ENCODE results near the gene WNT9B. TPM values are rescaled to one million over a fixed set of nuclear protein-coding genes. Genes with fewer than 3 reads are reported as not detected.

Gene WNT9B
- total and polyA plus RNA-seq, 2 experiments from 2014 or later, result 0.17 TPM; not detected in 1

DNA sequence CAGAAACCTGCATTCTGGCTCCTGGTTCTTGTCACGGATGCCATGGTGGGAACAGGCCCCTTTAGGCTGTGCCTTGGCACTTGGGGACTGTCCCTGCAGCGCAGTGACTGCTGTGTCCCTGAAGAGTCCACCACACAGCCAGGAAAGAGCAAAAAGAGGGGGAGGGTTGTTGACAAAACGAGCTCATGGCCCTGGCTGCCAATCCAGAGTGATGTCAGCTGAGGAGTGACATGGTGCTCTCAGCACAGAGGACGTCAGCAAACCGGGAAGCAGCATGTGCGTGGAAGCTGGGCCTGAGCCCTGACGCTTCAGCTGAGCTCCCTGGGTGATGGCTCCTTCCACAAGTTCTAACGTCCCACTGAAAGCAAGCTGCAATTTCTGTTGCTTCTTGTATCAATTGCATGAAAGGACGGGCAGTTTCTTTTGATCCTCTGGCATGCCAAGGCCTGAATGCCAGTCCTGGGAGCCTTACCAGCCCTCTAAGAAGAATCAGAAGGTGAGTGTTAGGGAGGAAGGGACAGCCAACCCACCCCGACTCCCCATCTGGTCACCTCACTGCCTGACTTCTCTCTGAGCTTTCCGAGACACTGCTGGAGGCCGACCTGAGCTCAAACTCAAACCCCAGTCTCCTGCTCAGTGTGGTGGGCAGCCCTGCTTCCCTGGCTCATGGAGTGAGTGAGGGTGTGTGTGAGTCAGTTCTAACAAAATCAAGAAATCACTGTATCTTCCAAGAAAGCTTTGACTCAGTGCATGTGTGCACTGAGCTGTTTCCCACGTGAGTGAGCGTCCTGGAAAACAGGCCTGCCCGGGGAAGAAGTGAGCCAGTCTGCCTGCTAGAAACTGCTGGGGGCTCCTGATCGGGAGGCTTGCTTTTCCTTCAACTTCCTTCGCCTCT is 18.2 kb upstream of the WNT9B start (continued):
- TF ChIP-seq, protein P1, sequence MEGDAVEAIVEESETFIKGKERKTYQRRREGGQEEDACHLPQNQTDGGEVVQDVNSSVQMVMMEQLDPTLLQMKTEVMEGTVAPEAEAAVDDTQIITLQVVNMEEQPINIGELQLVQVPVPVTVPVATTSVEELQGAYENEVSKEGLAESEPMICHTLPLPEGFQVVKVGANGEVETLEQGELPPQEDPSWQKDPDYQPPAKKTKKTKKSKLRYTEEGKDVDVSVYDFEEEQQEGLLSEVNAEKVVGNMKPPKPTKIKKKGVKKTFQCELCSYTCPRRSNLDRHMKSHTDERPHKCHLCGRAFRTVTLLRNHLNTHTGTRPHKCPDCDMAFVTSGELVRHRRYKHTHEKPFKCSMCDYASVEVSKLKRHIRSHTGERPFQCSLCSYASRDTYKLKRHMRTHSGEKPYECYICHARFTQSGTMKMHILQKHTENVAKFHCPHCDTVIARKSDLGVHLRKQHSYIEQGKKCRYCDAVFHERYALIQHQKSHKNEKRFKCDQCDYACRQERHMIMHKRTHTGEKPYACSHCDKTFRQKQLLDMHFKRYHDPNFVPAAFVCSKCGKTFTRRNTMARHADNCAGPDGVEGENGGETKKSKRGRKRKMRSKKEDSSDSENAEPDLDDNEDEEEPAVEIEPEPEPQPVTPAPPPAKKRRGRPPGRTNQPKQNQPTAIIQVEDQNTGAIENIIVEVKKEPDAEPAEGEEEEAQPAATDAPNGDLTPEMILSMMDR (conservative IDR thresholded peaks at IDR 0.05; ENCODE audit: low read depth in 2 of 2), result no peak
- TF ChIP-seq, protein P2, sequence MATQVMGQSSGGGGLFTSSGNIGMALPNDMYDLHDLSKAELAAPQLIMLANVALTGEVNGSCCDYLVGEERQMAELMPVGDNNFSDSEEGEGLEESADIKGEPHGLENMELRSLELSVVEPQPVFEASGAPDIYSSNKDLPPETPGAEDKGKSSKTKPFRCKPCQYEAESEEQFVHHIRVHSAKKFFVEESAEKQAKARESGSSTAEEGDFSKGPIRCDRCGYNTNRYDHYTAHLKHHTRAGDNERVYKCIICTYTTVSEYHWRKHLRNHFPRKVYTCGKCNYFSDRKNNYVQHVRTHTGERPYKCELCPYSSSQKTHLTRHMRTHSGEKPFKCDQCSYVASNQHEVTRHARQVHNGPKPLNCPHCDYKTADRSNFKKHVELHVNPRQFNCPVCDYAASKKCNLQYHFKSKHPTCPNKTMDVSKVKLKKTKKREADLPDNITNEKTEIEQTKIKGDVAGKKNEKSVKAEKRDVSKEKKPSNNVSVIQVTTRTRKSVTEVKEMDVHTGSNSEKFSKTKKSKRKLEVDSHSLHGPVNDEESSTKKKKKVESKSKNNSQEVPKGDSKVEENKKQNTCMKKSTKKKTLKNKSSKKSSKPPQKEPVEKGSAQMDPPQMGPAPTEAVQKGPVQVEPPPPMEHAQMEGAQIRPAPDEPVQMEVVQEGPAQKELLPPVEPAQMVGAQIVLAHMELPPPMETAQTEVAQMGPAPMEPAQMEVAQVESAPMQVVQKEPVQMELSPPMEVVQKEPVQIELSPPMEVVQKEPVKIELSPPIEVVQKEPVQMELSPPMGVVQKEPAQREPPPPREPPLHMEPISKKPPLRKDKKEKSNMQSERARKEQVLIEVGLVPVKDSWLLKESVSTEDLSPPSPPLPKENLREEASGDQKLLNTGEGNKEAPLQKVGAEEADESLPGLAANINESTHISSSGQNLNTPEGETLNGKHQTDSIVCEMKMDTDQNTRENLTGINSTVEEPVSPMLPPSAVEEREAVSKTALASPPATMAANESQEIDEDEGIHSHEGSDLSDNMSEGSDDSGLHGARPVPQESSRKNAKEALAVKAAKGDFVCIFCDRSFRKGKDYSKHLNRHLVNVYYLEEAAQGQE (IDR thresholded peaks at IDR 0.05; ENCODE audit: unreplicated experiment), result no peak
- TF ChIP-seq STAT1 (IDR thresholded peaks at IDR 0.05; ENCODE audit: unreplicated experiment) (no peak), ZNF331 (CRISPR knock-in tag; IDR thresholded peaks at IDR 0.05; ENCODE audit: low read depth) (no peak)

DNA sequence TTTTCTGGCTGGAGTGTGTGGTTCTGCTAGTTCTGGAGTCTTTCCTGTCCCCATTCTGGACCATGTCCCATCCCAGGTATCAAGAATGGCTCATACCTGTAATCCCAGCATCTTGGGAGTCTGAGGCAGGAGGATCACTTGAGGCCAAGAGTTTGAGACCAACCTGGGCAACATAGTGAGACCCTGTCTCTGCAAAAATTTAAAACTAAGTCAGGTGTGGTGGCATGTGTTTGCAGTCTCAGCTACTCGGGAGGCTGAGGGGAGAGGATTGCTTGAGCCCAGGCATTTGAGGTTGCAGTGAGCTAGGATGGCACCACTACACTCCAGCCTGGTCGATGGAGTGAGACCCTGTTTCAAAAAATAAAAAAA is 17.6 kb upstream of the WNT9B start:
- no peaks in the 10 kb centered on the region for H3K36me3 Mint-ChIP-seq (ENCODE audit: low read depth)
- Histone ChIP-seq H3K4me2 (no peak overlapping the region), H3F3A (replicated peaks; ENCODE audit: low read depth) (no peaks in the 10 kb centered on the region), H3K9me2 (ENCODE audit: insufficient read depth) (no peaks in the 10 kb centered on the region), H3K4me1 (ENCODE audit: insufficient read depth) (peaks cover 7% of the 10 kb centered on the region; the same call in 1 of the 2 replicates), H3K36me3 (ENCODE audit: insufficient read depth) (no peaks in the 10 kb centered on the region), H3K79me2 (replicated peaks; ENCODE audit: insufficient read depth) (no peaks in the 10 kb centered on the region), H3K27ac (ENCODE audit: low read depth) (no peak overlapping the region), H4K20me1 (replicated peaks; ENCODE audit: insufficient read depth) (no peaks in the 10 kb centered on the region), H2AFZ (no peak overlapping the region), H3K4me3 (no peak overlapping the region), H3K27me3 (ENCODE audit: insufficient read depth) (no peaks in the 10 kb centered on the region)
- no peak overlapping the region for H3K4me3 Mint-ChIP-seq
- no peaks in the 10 kb centered on the region; the same call in 2 of the 3 replicates for H3K9me3 Mint-ChIP-seq
- no peak for DNase-seq (ENCODE audit: low spot score)
- ATAC-seq, result no peak
- H3K27ac Mint-ChIP-seq, result no peak overlapping the region
- H3K4me1 Mint-ChIP-seq, result peaks cover 35% of the 10 kb centered on the region
- H3K27me3 Mint-ChIP-seq (ENCODE audit: insufficient read depth, low read depth, poor library complexity), result peaks cover 33% of the 10 kb centered on the region
- TF ChIP-seq JUNB (IDR thresholded peaks at IDR 0.05; ENCODE audit: unreplicated experiment) (no peak), ZNF331 (CRISPR knock-in tag; IDR thresholded peaks at IDR 0.05; ENCODE audit: low read depth) (no peak), CREB1 (CRISPR knock-in tag; IDR thresholded peaks at IDR 0.05; ENCODE audit: low read depth) (no peak), POLR2AphosphoS5 (IDR thresholded peaks at IDR 0.05; ENCODE audit: low read depth) (no peak)
- TF ChIP-seq, protein P1 (conservative IDR thresholded peaks at IDR 0.05; ENCODE audit: low read depth in 2 of 2), result no peak
- TF ChIP-seq, protein P2 (IDR thresholded peaks at IDR 0.05; ENCODE audit: unreplicated experiment), result no peak
- TF ChIP-seq, protein P3, sequence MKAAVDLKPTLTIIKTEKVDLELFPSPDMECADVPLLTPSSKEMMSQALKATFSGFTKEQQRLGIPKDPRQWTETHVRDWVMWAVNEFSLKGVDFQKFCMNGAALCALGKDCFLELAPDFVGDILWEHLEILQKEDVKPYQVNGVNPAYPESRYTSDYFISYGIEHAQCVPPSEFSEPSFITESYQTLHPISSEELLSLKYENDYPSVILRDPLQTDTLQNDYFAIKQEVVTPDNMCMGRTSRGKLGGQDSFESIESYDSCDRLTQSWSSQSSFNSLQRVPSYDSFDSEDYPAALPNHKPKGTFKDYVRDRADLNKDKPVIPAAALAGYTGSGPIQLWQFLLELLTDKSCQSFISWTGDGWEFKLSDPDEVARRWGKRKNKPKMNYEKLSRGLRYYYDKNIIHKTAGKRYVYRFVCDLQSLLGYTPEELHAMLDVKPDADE (IDR thresholded peaks at IDR 0.05), result no peak

Data from GM23338 (cell line).